RWPE1 (cell line): ENCODE measurements around the gene RSPH3.
"Not testable (repeated sequence)": the region's sequence is repeated elsewhere in the genome, so short reads cannot be mapped to it uniquely, and the experiment has no call there.

Source experiments
- CTCF ChIA-PET: fragments of 350-600 bp; sonication (Branson Sonifier 250); formaldehyde crosslinking; extraction: SDS; loops from one replicate; lab custom pipeline; 2021; lab: Yijun Ruan, JAX
- POLR2A ChIA-PET: fragments of 400-600 bp; formaldehyde crosslinking; extraction: SDS; loops from one replicate; lab custom pipeline; 2020; ENCODE audit warnings: antibody characterized with exemption; ENCODE audit not compliant: low non-redundant PET; lab: Yijun Ruan, JAX
- DNase-seq: peaks from one replicate; pipeline ENCODE4 v3.0.0; 2012; ENCODE audit warnings: low spot score
- H3K27ac ChIP-seq: fragments of 450-650 bp; 2 replicates; pipeline ENCODE4 v1.5.1; 2017
- CTCF ChIP-seq: fragments of 450-650 bp; conservative IDR thresholded peaks from 2 replicates; pipeline ENCODE4 v1.5.1; 2017; ENCODE audit warnings: low read depth, mild to moderate bottlenecking

RSPH3 gene

DNA sequence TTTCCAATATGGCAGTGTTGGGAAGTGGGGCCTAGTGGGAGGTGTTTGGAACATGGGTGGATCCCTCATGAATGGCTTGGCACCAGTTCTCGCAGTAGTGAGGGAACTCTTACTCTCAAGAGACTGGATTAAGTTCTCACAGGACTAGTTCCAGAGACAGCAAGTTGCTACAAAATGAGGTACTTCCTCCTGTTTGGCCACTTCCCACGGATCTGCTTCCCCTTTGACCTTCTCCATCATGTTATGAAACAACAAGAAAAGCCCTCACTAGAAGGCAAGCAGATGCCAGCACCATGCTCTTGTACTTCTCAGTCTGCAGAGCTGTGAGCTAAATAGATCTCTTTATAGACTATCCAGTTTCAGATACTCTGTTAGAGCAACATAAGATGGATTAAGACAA, 3.1 kb downstream of the RSPH3 start:
- TF ChIP-seq CTCF = no peak
- ChIA-PET CTCF (no interaction called here), POLR2A (no interaction called here)
- no peak overlapping the region for H3K27ac ChIP-seq
- no peak for DNase-seq

DNA sequence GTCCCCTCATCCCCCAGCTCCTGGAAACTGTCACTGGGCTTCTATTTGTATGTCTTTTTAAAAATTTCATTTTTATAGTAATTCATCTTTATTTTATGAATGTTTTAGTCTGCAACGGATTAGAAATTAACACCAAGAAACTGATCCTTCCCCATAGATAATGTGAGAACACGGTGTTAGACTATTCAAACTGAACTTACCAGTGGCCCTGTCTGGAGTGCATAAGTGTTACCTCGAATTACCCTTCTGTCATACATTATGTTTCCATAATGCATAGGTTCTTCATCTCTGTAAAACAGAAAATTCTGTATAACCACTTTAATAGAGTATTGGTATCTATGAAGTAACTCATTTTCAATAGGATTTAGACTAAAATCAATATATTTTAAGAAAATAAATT, 6.4 kb downstream of the RSPH3 start:
- ChIA-PET CTCF (no interaction called here), POLR2A (interaction anchor here (0.6 kb wide), 1 partner anchor 11 kb away, joined by 3 read pairs; no protein-coding TSS in a partner anchor)
- no peak overlapping the region for H3K27ac ChIP-seq
- no peak for TF ChIP-seq CTCF
- no peak for DNase-seq

DNA sequence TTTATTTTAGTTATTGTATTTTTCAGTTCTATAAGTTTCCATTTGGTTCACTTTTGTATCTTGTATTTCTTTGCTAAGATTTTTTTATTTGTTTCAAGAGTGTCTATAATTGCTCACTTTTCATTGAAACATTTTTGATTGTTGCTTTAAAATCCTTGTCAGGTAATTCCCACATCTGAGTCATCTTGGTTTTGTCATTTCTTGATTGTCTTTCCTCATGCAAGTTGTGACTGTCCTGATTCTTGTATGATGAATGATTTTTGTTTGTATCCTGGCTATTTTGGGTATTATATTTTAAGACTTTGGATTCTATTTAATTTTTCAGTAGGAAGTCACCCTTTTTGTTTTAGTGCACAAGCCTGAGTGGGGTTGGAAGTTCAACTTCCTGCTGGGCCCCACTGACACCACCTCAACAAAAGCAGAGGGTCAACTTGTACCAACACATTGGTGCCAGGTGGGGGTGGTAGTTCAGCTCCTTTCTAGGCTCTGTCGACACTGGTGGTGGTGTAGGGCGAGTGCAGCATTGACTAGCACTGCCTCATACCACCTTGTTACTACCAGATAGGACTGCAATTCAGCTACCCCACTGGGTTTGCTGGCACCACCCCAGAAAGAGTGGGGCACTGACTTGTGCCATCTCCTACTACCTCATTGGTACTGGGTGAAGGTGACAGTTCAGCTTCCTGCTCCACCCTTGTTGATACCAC, 8.8 kb downstream of the RSPH3 start:
- DNase-seq = no peak
- no peak overlapping the region for H3K27ac ChIP-seq
- ChIA-PET POLR2A (no interaction called here), CTCF (no interaction called here)
- TF ChIP-seq CTCF = no peak

DNA sequence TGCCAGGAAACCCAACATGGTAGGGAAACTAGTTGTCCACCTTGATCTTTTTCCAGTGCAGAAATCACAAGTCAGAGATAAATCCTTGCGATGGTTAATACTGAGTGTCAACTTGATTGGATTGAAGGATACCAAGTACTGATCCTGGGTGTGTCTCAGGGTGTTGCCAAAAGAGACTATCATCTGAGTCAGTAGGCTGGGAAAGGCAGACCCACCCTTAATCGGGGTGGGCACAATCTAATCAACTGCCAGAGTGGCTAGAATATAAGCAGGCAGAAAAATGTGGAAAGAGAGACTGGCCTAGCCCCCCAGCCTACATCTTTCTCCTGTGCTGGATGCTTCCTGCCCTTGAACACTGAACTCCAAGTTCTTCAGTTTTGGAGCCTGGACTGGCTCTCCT, 10.3 kb downstream of the RSPH3 start:
- DNase-seq, H3K27ac ChIP-seq, POLR2A ChIA-PET: not testable (repeated sequence)
- CTCF ChIA-PET = interaction anchor here (0.5 to 0.7 kb wide), 2 partner anchors 194 to 1424 kb away, joined by 3 to 12 read pairs; no protein-coding TSS in a partner anchor

DNA sequence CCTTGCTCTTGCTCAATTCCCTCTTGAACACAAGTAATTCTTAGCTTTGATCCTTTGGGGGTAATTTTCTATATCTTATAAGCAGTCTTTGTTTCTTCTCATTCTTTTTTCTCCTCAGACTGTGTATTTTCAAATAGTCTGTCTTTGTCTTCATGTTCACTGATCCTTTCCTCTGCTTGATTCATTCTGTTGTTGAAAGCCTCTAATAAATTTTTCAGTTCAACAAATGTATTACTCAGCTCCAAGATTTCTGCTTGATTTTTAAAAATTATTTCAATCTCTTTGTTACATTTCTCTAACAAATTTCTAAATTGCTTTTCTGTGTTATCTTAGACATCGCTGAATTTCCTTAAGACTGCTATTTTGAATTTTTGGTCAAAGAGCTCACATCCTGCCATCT, 11.5 kb downstream of the RSPH3 start:
- no peak for TF ChIP-seq CTCF
- CTCF ChIA-PET = interaction anchor here (1.2 kb wide), 1 partner anchor 115 kb away, joined by 3 read pairs; no protein-coding TSS in a partner anchor
- no peak for DNase-seq
- POLR2A ChIA-PET = no interaction called here
- no peak overlapping the region for H3K27ac ChIP-seq

GRCh38 chr6:158987657-158988056, 12.3 kb downstream of the RSPH3 start:
- ChIA-PET CTCF (interaction anchor here (1.2 kb wide), 1 partner anchor 116 kb away, joined by 3 read pairs; no protein-coding TSS in a partner anchor), POLR2A (no interaction called here)
- H3K27ac ChIP-seq = no peak overlapping the region
- DNase-seq = no peak
- TF ChIP-seq CTCF = no peak

- POLR2A ChIA-PET = no interaction called here
- CTCF ChIA-PET = interaction anchor here (0.7 to 1.1 kb wide), 2 partner anchors 44 to 179 kb away, joined by 4 read pairs; no protein-coding TSS in a partner anchor
Observed at GRCh38 chr6:158978757-158979156, 21.2 kb downstream of the RSPH3 start.

More at GRCh38 chr6:158978757-158979156, 21.2 kb downstream of the RSPH3 start:
- TF ChIP-seq CTCF = no peak
- DNase-seq = no peak
- H3K27ac ChIP-seq = peak overlapping the region; percentile 47
